Measurements from ENCODE around the gene ETV3. TPM values are rescaled to one million over a fixed set of nuclear protein-coding genes. Genes with fewer than 3 reads are reported as not detected.
"Not testable (repeated sequence)": the region's sequence is repeated elsewhere in the genome, so short reads cannot be mapped to it uniquely, and the experiment has no call there.

The ETV3 gene
- 10 to 100 TPM; 25.4 to 29.1 (median 27.7) TPM for polyA plus RNA-seq (ENCODE audit: insufficient read length in 4 of 4)

- DNase-seq (ENCODE audit: low read depth in 4 of 4, low spot score in 3 of 4): peak; percentile 81 to 84 (median 83)
These were observed at the start of gene ETV3 for GRCh38 chr1:157138220-157139051. Gene ETV3 (minus strand): TSS chr1:157138395. CDS start chr1:157136352, 2,043 bp downstream.

GRCh38 chr1:157186281-157186992, 48.2 kb upstream of the ETV3 start:
- no peak for DNase-seq (ENCODE audit: low read depth in 4 of 4, low spot score in 3 of 4)

- DNase-seq (ENCODE audit: low read depth in 4 of 4, low spot score in 3 of 4): no peak
These were observed 45.7 kb upstream of the ETV3 start for GRCh38 chr1:157183870-157184269.

- not testable (repeated sequence) for DNase-seq (ENCODE audit: low read depth in 4 of 4, low spot score in 3 of 4)
These were observed 44.2 kb upstream of the ETV3 start for GRCh38 chr1:157182371-157182770.

GRCh38 chr1:157181790-157182189, 43.6 kb upstream of the ETV3 start:
- no peak for DNase-seq (ENCODE audit: low read depth in 4 of 4, low spot score in 3 of 4)

GRCh38 chr1:157181258-157181657, 43.1 kb upstream of the ETV3 start:
- no peak for DNase-seq (ENCODE audit: low read depth in 4 of 4, low spot score in 3 of 4)

- no peak for DNase-seq (ENCODE audit: low read depth in 4 of 4, low spot score in 3 of 4)
These were observed 40.3 kb upstream of the ETV3 start for GRCh38 chr1:157178490-157178889.

GRCh38 chr1:157177733-157178394, 39.7 kb upstream of the ETV3 start:
- no peak for DNase-seq (ENCODE audit: low read depth in 4 of 4, low spot score in 3 of 4)

GRCh38 chr1:157176591-157177121, 38.5 kb upstream of the ETV3 start:
- DNase-seq (ENCODE audit: low read depth in 4 of 4, low spot score in 3 of 4): no peak

GRCh38 chr1:157176016-157176415, 37.8 kb upstream of the ETV3 start:
- DNase-seq (ENCODE audit: low read depth in 4 of 4, low spot score in 3 of 4): no peak

GRCh38 chr1:157173900-157174410, 35.8 kb upstream of the ETV3 start:
- DNase-seq (ENCODE audit: low read depth in 4 of 4, low spot score in 3 of 4): no peak

GRCh38 chr1:157173241-157173640, 35.0 kb upstream of the ETV3 start:
- DNase-seq (ENCODE audit: low read depth in 4 of 4, low spot score in 3 of 4): not testable (repeated sequence)

GRCh38 chr1:157172591-157172990, 34.4 kb upstream of the ETV3 start:
- DNase-seq (ENCODE audit: low read depth in 4 of 4, low spot score in 3 of 4): not testable (repeated sequence)

- DNase-seq (ENCODE audit: low read depth in 4 of 4, low spot score in 3 of 4): not testable (repeated sequence)
These were observed 33.8 kb upstream of the ETV3 start for GRCh38 chr1:157171903-157172503.

- DNase-seq (ENCODE audit: low read depth in 4 of 4, low spot score in 3 of 4): no peak
These were observed 32.7 kb upstream of the ETV3 start for GRCh38 chr1:157170677-157171515.

GRCh38 chr1:157168015-157168414, 29.8 kb upstream of the ETV3 start:
- no peak for DNase-seq (ENCODE audit: low read depth in 4 of 4, low spot score in 3 of 4)

GRCh38 chr1:157167437-157167836, 29.2 kb upstream of the ETV3 start:
- DNase-seq (ENCODE audit: low read depth in 4 of 4, low spot score in 3 of 4): no peak

- no peak for DNase-seq (ENCODE audit: low read depth in 4 of 4, low spot score in 3 of 4)
These were observed 28.4 kb upstream of the ETV3 start for GRCh38 chr1:157166590-157166989.

Measured in left renal pelvis (tissue), 4 donors.